GM18861 (cell line): Measurements from ENCODE around the gene NCOA3.
"Not testable (repeated sequence)": the region's sequence is repeated elsewhere in the genome, so short reads cannot be mapped to it uniquely, and the experiment has no call there.

Experiments used
- ATAC-seq: cut with Tn5 transposase; IDR thresholded peaks from one replicate; pipeline ENCODE4 v1.9.1; 2021; ENCODE audit not compliant: unreplicated experiment

Gene NCOA3

DNA sequence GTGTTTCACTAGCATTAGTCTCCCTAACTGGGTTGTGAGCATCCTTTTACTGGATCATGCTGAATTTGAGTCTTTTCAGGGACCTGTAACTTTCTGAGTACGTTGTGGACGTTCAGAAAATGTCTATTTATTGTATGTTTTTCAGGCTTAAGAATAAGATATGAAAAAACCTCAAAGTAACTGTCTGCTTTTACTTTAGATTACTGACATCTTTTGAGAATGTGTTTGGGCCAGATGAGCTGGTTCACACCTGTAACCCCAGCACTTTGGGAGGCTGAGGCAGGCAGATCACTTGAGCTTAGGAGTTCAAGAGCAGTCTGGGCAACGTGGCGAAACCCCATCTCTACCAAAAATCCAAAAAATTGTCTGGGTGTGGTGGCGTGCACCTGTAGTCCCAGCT is 32.7 kb downstream of the NCOA3 start:
- ATAC-seq, result no peak

DNA sequence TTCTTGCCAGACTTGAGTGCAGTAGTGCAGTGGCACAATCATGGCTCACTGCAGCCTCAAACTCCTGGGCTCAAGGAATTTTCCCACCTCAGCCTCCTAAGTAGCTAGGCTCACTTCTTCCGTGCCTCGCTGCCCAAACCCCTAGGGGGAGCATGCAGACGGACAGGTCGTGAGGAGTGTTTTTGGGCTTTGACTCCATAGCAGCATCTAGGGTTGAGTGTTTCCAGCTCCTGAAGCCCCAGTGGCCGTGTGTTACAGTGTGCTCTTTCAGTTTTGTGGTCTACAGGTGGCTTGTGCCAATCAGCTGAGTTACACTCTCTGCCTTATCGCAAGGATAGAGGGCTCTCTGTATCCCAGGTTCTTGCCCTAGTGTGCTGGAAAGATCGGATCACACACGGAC is 33.4 kb downstream of the NCOA3 start:
- ATAC-seq, result no peak

DNA sequence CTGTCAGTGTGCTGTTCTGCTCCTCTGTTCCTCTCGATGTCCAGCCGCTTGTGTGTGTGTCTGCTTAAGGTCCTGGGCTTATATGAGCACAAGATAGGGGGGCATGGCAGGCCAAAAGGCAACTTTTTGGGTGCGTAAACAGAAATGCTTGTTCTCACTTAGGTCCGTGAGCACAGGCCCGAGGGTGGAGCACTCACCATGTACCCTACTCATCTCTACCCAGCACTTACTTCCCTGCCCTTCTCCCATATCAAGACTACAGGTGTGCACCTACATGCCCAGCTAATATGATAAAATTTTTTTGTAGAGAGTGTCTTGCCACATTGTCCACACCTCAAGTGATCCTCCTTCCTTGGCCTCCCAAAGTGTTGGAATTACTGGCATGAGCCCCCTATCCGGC is 34.3 kb downstream of the NCOA3 start:
- no peak for ATAC-seq

DNA sequence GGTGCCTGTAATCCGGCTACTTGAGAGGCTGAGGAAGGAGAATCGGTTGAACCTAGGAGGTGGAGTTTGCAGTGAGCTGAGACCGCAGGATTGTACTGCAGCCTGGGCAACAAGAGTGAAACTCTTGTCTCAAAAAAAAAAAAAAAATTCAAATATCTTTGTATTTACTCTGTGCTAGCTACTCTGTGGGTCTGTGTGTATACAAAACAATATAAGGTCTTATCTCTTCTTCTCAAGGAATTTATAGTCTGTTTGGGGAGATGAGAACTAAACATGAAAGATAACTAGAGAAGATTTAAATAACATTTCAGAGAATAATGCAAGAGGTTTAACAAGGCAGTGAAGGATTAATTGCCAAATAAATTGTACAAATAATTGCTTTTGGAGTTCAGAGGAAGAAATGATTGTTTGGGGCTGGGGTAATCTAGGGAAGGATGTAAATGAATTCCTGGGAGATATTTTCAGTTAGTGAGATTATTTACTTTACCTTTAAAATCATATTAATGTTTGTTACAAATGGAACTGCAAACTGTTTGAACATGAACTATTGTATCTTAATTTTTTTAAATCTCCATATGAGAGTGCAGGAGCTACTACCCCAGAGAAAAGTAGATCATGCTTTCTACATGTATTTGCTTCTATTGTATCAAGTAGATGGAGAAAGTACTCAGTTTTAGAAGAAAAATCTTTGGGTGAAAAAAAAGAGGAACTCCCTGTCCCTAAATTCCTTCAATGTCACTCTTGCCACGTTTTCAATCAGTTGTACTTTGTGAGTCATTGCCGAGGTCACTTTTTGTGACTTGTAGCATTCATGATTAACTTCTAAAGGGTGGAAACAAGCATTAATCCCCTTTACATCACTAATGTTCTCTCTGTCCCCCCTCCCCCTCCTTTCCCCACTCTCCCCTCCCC is 39.0 kb downstream of the NCOA3 start:
- no peak for ATAC-seq

DNA sequence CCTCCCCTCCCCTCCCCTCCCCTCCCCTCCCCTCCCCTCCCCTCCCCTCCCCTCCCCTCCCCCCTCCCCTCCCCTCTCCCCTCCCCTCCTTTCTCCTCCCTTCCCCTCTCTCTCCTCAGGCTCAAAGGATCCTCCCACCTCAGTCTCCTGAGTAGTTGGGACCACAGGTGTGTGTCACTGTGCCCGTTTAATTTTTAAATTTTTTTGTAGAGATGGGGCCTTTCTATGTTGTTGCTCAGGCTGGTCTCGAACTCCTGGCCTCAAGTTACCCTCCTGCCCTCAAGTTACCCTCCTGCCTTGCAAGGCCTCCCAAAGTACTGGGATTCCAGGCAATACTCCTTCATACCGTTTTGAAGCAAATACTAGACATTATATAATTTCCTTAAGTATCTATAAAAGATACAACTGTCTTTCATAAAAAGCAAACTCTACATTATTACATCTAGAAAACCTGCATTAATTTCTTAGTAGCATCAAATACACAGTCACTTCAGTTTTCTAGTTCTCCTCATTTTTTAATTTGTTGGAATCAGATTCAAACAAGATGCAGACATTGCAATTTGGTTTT is 39.8 kb downstream of the NCOA3 start:
- ATAC-seq, result no peak

DNA sequence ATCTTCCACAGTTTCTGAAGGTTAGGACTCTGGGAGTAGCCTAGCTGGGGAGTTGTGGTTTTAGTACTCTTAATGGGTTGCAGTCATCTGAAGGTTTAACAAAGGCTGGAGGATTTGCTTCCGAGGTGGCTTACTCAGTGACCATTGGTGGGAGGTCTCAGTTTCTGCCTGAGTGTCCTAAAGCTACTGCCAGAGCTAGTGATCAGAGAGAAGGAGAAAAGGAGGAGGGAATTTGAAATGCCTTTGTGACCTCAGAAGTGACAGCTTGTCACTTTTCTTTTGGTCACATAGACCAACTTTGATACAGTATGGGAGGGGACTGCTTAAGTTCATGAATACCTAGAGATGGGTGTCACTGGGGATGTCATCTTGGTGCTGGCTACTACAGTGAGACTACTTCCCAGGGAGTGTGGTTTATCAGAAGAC is 41.3 kb downstream of the NCOA3 start:
- no peak for ATAC-seq

DNA sequence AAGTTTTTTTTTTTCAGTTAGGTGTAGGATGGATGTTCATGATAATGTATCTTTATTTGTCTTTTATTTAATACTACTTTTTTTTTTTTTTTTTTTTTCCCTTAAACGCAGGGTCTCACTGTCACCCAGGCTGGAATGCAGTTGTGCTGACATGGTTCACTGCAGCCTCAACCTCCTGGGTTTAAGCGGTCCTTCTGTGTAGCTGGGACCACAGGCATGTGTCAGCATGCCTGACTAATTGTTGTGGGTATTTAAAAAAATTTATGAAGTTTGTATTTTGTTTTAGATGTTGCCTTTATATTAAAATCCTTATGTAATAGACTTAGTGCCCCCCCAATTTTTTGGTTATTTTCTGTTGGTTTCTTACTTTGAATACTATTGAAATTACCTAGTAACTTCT is 42.6 kb downstream of the NCOA3 start:
- ATAC-seq, result no peak

DNA sequence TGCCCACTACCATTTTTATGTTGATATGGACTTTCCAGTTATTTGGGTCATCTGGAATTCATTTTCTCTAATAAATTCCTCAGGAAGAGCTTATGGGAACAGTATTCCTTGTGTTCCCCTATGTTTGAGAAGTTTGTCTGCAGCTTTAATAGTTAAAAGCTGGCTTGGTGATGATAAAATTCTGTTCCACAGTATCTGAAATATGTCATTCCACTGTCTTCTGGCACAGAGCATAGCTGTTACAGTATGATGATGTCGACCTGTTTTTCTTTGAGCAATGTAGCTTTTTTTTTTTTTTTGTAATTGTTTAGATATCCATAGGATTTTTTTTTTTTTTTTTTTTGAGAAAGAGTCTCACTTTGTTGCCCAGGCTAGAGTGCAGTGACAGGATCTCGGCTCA is 43.2 kb downstream of the NCOA3 start:
- ATAC-seq, result no peak

DNA sequence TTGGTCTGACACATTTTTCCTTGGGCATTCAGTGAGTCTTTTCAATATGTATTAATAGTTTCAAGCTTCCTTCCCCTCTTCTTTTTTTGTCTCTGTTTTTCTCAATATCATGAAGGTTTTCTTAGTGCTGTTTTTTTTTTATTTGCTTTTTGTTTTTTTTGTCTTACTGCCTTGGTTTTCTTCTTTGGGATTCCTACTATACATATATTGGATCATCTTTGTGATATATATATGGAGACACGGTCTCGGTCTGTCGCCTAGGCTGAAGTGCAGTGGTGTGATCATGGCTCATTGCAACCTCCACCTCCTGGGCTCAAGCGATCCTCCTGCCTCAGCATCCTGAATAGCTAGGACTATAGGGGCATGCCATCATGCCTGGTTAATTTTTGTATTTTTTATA is 43.8 kb downstream of the NCOA3 start:
- no peak for ATAC-seq

DNA sequence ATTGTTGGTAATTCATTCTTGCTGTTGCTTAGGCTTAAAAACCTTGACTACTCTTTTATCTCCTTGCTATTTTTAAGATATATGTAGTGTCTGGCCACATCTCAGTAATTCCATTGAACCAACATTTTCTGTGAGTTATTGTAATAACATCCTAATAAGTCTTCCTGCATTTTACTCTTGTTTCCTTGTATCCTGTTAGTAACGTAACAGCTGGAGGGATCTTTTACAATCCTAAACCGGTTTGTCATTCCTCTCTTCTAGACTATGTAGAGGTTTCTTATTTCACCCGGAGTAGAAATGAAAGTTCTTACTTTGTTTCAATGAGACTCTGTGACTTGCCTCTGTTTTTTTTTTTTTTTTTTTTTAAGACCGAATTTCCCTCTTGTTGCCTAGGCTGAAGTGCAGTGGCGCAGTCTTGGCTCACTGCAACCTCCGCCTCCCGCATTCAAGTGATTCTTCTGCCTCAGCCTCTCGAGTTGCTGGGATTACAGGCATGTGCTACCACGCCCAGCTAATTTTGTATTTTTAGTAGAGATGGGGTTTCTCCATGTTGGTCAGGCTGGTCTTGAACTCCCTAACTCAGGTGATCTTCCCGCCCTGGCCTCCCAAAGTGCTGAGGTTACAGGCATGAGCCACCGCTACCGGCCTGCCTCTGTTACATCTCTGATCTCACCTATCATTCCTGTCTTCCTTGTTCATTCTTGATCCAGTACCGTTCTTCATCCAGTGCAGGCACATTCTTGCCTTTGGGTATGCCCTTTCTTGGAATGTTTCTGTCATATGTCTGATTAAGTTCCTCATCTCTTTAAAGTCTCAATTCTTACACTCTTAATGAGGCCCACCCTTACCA is 44.7 kb downstream of the NCOA3 start:
- no peak for ATAC-seq

DNA sequence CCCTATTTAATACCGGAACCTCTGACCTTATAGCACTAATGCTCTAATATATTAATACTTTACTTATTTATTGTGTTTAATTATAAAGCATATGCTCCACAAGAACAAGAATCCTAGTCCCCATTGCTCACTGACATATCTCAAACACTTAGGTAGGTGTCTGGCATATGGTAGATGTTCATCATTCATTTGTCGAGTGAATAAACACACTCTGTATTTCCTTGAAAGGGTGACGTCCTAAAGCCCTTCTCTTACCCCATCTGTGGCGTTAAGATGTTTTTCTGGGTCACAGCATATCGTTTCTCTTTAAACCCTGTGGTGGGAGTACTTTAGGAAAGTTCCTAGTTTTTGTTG is 45.3 kb downstream of the NCOA3 start:
- no peak for ATAC-seq

DNA sequence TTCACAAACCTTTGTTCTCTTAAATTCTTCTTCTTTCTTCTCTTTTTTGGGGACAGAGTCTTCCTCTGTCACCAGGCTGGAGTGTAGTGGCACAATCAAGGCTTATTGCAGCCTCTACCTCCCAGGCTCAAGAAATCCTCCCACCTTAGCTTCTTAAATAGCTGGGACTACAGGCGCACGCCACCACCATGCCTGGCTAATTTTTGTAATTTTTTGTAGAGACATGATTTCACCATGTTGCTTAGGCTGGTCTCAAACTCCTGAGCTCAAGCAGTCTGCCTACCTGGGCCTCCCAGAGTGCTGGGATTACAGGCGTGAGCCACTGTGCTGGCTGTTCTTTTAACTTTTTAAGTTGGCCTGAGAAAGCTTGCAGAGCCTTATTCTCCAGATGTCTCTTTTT is 48.0 kb downstream of the NCOA3 start:
- ATAC-seq, result no peak

DNA sequence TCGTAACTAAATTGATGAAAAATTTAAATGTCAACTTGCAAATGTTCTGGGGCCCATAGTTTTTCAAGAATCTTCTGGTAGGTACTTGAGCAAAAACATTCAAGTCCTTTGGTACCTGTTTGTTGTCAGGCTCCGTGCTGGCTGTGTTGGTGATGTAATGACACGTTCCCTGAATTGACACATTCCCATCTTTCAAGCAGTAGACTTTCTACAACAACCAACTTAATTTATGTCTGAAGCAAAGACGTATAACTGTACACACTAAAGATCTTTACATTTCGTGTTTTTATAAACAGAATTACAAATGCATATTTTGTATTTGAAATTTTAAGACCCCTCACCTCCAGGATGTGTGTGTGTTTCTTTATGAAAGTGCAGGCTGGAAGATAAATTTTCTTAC is 49.5 kb downstream of the NCOA3 start:
- ATAC-seq, result no peak

DNA sequence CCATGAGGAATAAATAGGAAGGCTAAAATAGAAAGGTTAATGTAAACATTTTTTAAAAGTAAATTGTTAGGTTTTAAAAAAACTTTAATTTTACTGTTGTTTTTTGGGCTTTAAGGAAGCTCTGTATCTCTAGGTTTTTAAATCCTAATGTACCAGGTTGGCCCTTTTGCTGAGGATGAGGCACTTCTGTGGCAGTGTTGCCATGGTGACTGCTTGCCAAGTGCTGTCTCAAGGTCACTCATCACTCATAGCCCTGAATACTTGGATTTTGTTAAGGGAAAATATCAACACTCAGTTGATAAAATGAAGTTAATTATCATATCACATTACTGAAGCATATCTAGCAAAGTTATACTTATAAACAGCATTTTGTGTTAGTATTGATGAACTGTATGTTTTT is 50.2 kb downstream of the NCOA3 start:
- no peak for ATAC-seq

DNA sequence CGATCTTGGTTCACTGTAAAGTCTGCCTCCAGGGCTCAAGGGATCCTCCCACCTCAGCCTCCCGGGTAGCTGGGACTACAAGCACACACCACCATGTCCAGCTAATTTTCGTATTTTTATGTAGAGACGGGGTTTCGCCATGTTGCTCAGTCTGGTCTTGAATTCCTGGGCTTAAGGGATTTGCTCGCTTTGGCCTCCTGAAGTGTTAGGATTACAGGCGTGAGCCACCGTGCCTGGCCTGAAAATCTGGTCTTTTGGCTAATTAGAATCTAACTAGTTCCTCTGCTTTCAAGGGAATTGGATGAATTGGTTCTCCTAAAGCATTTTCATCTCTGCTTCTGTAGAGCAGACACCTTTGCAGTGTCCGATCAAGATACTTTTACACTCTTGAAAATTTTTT is 51.3 kb downstream of the NCOA3 start:
- ATAC-seq, result no peak

DNA sequence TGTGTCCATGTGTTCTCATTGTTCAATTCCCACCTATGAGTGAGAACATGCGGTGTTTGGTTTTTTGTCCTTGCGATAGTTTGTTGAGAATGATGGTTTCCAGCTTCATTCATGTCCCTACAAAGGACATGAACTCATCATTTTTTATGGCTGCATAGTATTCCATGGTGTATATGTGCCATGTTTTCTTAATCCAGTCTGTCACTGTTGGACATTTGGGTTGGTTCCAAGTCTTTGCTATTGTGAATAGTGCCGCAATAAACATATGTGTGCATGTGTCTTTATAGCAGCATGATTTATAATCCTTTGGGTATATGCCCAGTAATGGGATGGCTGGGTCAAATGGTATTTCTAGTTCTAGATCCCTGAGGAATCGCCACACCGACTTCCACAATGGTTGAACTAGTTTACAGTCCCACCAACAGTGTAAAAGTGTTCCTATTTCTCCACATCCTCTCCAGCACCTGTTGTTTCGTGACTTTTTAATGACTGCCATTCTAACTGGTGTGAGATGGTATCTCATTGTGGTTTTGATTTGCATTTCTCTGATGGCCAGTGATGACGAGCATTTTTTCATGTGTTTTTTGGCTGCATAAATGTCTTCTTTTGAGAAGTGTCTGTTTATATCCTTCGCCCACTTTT is 52.0 kb downstream of the NCOA3 start:
- not testable (repeated sequence) for ATAC-seq

DNA sequence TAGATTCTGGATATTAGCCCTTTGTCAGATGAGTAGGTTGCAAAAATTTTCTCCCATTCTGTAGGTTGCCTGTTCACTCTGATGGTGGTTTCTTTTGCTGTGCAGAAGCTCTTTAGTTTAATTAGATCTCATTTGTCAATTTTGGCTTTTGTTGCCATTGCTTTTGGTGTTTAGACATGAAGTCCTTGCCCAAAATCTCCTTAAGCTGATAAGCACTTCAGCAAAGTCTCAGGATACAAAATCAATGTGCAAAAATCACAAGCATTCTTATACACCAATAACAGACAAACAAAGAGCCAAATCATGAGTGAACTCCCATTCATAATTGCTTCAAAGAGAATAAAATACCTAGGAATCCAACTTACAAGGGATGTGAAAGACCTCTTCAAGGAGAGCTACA is 52.6 kb downstream of the NCOA3 start:
- not testable (repeated sequence) for ATAC-seq

DNA sequence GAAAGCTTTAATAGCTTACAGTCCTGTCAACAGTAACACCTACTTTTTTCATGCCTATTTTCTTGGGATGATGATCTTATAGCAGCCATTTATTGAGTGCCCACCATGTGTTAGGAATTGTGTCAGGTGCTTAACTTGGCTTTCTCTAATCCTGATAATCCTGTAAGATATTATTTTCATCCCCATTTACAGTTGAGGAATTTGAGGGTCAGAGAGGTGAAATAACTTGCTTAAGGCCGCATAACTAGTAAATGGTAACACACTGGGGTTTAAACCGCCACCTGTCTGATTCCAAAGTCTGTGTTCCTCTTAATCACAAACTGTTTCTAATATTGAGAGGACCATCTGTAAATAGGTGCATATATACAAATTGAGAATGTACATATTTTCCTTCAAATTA is 55.5 kb downstream of the NCOA3 start:
- no peak for ATAC-seq

DNA sequence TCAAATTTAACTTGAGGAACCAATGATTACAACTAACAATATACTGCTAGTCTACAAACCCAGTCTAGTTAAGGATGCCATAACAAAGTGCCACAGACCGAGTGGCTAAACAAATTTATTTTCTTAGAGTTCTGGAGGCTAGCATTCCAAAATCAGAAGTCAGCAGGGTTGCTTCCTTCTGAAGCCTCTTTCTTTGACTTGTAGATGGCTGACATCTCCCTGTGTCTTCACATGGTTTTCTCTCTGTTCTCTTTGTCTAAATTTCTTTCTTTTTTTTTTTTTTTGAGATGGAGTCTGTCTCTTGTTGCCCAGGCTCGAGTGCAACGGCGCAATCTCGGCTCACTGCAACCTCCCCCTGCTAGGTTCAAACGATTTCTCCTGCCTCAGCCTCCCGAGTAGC is 56.1 kb downstream of the NCOA3 start:
- no peak for ATAC-seq

DNA sequence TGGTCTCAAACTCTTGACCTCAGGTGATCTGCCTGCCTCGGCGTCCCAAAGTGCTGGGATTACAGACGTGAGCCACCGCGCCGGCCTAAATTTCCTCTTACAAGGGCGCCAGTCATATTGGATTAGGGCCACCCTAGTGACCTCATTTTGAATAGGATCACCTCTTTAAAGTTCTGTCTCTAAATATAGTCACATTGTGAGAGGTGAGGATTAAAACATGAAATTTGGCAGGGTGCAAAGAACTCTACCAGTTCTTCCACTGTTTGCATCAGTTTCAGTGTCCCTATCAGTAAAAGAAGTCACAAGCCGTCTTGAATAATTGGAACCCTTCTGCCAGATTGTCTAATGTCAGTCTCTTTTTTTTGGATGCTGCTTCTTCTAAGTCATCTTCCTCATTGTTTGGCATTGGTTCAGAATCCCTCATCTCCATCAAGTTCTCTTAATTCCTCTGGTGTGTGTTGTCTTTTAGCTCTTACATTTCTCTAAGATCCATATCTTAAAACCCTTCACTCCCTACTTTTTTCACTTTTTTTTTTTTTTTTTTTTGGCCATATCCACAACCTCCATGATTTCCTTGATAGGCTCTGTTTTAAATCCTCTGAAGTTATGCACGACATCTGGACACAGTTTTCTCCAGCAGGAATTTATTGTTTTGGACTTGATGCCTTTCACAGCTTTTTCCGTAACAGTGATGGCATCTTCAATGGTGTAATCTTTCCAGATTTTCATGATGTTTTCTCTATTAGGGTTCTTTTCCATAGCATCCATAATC is 56.8 kb downstream of the NCOA3 start:
- no peak for ATAC-seq

DNA sequence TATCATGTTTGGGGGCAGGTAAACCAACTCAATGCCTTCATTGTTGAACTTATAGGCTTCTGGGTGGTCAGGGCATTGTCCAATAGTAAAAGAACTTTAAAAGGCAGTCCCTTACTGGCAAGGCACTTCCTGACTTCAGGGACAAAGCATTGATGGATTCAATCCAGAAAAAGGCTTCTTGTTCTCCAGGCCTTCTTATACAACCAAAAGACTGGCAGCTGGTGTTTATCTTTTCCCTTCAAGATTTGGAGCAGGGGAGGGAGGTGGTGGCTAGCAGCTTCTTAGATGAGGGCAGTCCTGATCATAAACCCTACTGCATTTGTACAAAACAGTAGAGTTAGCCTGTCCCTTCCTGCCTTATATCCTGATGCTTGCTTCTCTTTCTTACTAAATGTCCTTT is 57.5 kb downstream of the NCOA3 start:
- ATAC-seq, result no peak
